ENCODE measurements around the gene ZBTB20. TPM values are rescaled to one million over a fixed set of nuclear protein-coding genes. Genes with fewer than 3 reads are reported as not detected.

ZBTB20 gene
- total RNA-seq, 5 donors from 2014 or later (not counting 1 experiment from before 2014, with no cell fraction given), result 43.1 to 80.7 (median 48.4) TPM

DNA sequence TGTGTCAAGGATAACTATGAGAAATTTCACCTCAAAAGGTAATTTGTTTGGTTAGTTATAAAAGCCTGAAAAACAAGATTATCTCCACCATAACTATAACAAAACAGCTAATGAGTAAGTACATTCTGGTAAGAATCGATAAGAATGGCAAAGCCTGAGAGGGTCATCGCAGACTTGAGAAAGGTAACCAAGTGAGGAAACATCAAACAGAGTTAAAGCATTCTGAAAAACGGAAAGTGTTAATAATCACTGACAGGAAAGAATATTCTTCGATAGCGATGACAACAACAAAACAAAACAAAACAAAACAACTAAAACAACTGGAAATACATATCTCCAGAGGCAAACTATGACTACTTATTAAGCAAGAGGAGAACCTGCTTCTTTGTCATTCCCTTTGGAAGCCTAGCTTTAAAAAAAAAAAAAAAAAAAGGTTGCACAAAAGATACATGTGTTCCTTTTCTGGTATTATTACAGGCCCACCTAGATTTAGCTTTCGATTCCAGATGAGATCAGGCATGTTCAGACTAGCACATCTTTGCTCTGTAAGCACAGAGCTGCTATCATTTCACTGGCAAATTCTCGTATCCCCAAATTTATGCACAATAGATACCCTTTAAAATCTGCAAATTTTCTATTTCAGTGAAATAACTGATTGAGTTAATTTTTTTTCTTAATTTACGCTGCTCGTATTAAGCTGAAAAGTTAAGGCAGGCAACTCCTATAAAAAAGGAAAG lies 697.6 kb downstream of the ZBTB20 start:
- Mint-ChIP-seq H3K9me3 (no peaks in the 10 kb centered on the region), H3K36me3 (no peaks in the 10 kb centered on the region), H3K4me3 (no peak overlapping the region), H3K4me1 (peaks cover 9 to 11% (median 11%) of the 10 kb centered on the region in 3 donors), H3K27me3 (no peaks in the 10 kb centered on the region), H3K27ac (no peak overlapping the region)
- H3K36me3 ChIP-seq (ENCODE audit: control insufficient read depth in 2 of 2, extremely low read depth in 1 of 2, insufficient read depth in 1 of 2, low read length in 1 of 2), result no peaks in the 10 kb centered on the region
- POLR2A ChIA-PET, result no interaction called here
- CTCF ChIA-PET, result interaction anchor here (0.5 to 0.9 kb wide), 6 partner anchors 9 to 605 kb away, joined by 3 to 9 read pairs (median 4); no protein-coding TSS in a partner anchor
- H3K27me3 ChIP-seq (replicated peaks in 1 of 2; ENCODE audit: control insufficient read depth in 2 of 2, extremely low read depth in 1 of 2, insufficient read depth in 2 of 2, low read length in 1 of 2), result no peaks in the 10 kb centered on the region
- H3K27ac ChIP-seq (ENCODE audit: low read length), result no peak overlapping the region
- H3K4me3 ChIP-seq (ENCODE audit: control insufficient read depth in 1 of 2, extremely low read depth in 1 of 2, low read length in 1 of 2), result no peak overlapping the region
- DNase-seq (no peak), ATAC-seq (replicated peaks in 1 of 4) (no peak)
- peaks cover 0 to 7% of the 10 kb centered on the region in 2 experiments for H3K4me1 ChIP-seq (ENCODE audit: control insufficient read depth in 1 of 2, extremely low read depth in 1 of 2, insufficient read depth in 2 of 2, low read length in 2 of 2)
- no peaks in the 10 kb centered on the region for H3K9me3 ChIP-seq
- 94% methylated on average over 3 of the region's 9 CpGs for WGBS (ENCODE audit: insufficient coverage)

GRCh38 chr3:114447950-114448479 lies 699.1 kb downstream of the ZBTB20 start:
- H3K4me1 Mint-ChIP-seq, result peaks cover 3 to 11% (median 7%) of the 10 kb centered on the region in 3 donors
- POLR2A ChIA-PET, result no interaction called here

DNA sequence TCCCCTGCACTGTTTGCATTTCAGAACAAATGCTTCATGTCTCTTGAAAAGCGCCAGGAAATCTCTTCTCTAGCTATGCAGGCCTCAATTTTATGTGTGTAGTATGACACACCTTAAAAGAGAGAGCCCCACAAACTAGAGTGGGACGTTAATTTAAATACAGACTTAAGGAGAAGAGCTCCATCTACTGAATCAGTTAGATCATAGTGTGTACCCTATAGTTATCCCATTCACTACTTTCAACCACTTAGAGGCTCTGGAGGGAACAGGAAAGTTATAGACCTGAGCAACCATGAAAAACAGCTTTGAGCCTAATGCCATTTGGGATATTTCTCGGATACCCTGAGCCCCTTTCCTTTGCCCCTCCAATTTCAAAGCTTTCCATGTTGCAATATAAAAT lies 699.5 kb downstream of the ZBTB20 start:
- Histone ChIP-seq H3K36me3 (ENCODE audit: control insufficient read depth in 2 of 2, extremely low read depth in 1 of 2, insufficient read depth in 1 of 2, low read length in 1 of 2) (no peaks in the 10 kb centered on the region), H3K4me1 (ENCODE audit: control insufficient read depth in 1 of 2, extremely low read depth in 1 of 2, insufficient read depth in 2 of 2, low read length in 2 of 2) (no peaks in the 10 kb centered on the region), H3K4me3 (ENCODE audit: control insufficient read depth in 1 of 2, extremely low read depth in 1 of 2, low read length in 1 of 2) (no peak overlapping the region), H3K27me3 (replicated peaks in 1 of 2; ENCODE audit: control insufficient read depth in 2 of 2, extremely low read depth in 1 of 2, insufficient read depth in 2 of 2, low read length in 1 of 2) (no peaks in the 10 kb centered on the region), H3K27ac (ENCODE audit: low read length) (no peak overlapping the region), H3K9me3 (no peaks in the 10 kb centered on the region)
- no peak overlapping the region for H3K4me3 Mint-ChIP-seq
- POLR2A ChIA-PET, result interaction anchor here in 1 of 2 donors (0.6 kb wide), 1 partner anchor 9 kb away, joined by 3 read pairs; no protein-coding TSS in a partner anchor
- DNase-seq (no peak), ATAC-seq (replicated peaks in 1 of 4) (no peak)
- no peaks in the 10 kb centered on the region for H3K9me3 Mint-ChIP-seq
- peaks cover 2 to 11% (median 9%) of the 10 kb centered on the region in 3 donors for H3K4me1 Mint-ChIP-seq
- H3K27me3 Mint-ChIP-seq, result no peaks in the 10 kb centered on the region
- no CpG with 5 or more reads among the region's 3 CpGs for WGBS (ENCODE audit: insufficient coverage)
- CTCF ChIA-PET, result no interaction called here
- H3K27ac Mint-ChIP-seq, result no peak overlapping the region
- peaks cover 2% of the 10 kb centered on the region for H3K36me3 Mint-ChIP-seq

More at GRCh38 chr3:114447950-114448479, 699.1 kb downstream of the ZBTB20 start:
- no peak overlapping the region for H3K4me3 ChIP-seq (ENCODE audit: control insufficient read depth in 1 of 2, extremely low read depth in 1 of 2, low read length in 1 of 2)
- CTCF ChIA-PET, result interaction anchor here in 1 of 2 donors (0.7 kb wide), 1 partner anchor 12 kb away, joined by 3 read pairs; no protein-coding TSS in a partner anchor
- no peak for ATAC-seq (replicated peaks in 1 of 4)
- no CpG with 5 or more reads among the region's 4 CpGs for WGBS (ENCODE audit: insufficient coverage)
- H3K36me3 ChIP-seq (ENCODE audit: control insufficient read depth in 2 of 2, extremely low read depth in 1 of 2, insufficient read depth in 1 of 2, low read length in 1 of 2), result no peaks in the 10 kb centered on the region
- Mint-ChIP-seq H3K36me3 (no peaks in the 10 kb centered on the region), H3K9me3 (no peaks in the 10 kb centered on the region), H3K27me3 (no peaks in the 10 kb centered on the region), H3K4me3 (no peak overlapping the region), H3K27ac (no peak overlapping the region)
- H3K27ac ChIP-seq (ENCODE audit: low read length), result no peak overlapping the region
- no peaks in the 10 kb centered on the region for H3K27me3 ChIP-seq (replicated peaks in 1 of 2; ENCODE audit: control insufficient read depth in 2 of 2, extremely low read depth in 1 of 2, insufficient read depth in 2 of 2, low read length in 1 of 2)
- H3K4me1 ChIP-seq (ENCODE audit: control insufficient read depth in 1 of 2, extremely low read depth in 1 of 2, insufficient read depth in 2 of 2, low read length in 2 of 2), result no peaks in the 10 kb centered on the region
- DNase-seq, result no peak
- H3K9me3 ChIP-seq, result no peaks in the 10 kb centered on the region

GRCh38 chr3:114446600-114446999 lies 700.5 kb downstream of the ZBTB20 start:
- Histone ChIP-seq H3K4me1 (ENCODE audit: control insufficient read depth in 1 of 2, extremely low read depth in 1 of 2, insufficient read depth in 2 of 2, low read length in 2 of 2) (no peaks in the 10 kb centered on the region), H3K36me3 (ENCODE audit: control insufficient read depth in 2 of 2, extremely low read depth in 1 of 2, insufficient read depth in 1 of 2, low read length in 1 of 2) (no peaks in the 10 kb centered on the region), H3K9me3 (no peaks in the 10 kb centered on the region), H3K4me3 (ENCODE audit: control insufficient read depth in 1 of 2, extremely low read depth in 1 of 2, low read length in 1 of 2) (no peak overlapping the region), H3K27me3 (replicated peaks in 1 of 2; ENCODE audit: control insufficient read depth in 2 of 2, extremely low read depth in 1 of 2, insufficient read depth in 2 of 2, low read length in 1 of 2) (no peaks in the 10 kb centered on the region), H3K27ac (ENCODE audit: low read length) (no peak overlapping the region)
- Mint-ChIP-seq H3K27me3 (no peaks in the 10 kb centered on the region), H3K4me1 (peaks cover under 1 to 11% (median 8%) of the 10 kb centered on the region in 3 donors), H3K27ac (no peak overlapping the region), H3K36me3 (peaks cover 3% of the 10 kb centered on the region), H3K4me3 (no peak overlapping the region), H3K9me3 (no peaks in the 10 kb centered on the region)
- ATAC-seq (replicated peaks in 1 of 4) (no peak), DNase-seq (no peak)
- CTCF ChIA-PET, result no interaction called here
- POLR2A ChIA-PET, result interaction anchor here in 1 of 2 donors (0.6 kb wide), 1 partner anchor 8 kb away, joined by 3 read pairs; no protein-coding TSS in a partner anchor
- WGBS (ENCODE audit: insufficient coverage), result 100% methylated on average over 1 of the region's 5 CpGs

- Mint-ChIP-seq H3K36me3 (peaks cover 3% of the 10 kb centered on the region), H3K4me1 (peaks cover 0 to 11% (median 4%) of the 10 kb centered on the region in 3 donors), H3K27me3 (no peaks in the 10 kb centered on the region), H3K27ac (no peak overlapping the region), H3K9me3 (no peaks in the 10 kb centered on the region), H3K4me3 (no peak overlapping the region)
- Histone ChIP-seq H3K9me3 (no peaks in the 10 kb centered on the region), H3K4me1 (ENCODE audit: control insufficient read depth in 1 of 2, extremely low read depth in 1 of 2, insufficient read depth in 2 of 2, low read length in 2 of 2) (no peaks in the 10 kb centered on the region), H3K27ac (ENCODE audit: low read length) (no peak overlapping the region), H3K4me3 (ENCODE audit: control insufficient read depth in 1 of 2, extremely low read depth in 1 of 2, low read length in 1 of 2) (no peak overlapping the region), H3K36me3 (ENCODE audit: control insufficient read depth in 2 of 2, extremely low read depth in 1 of 2, insufficient read depth in 1 of 2, low read length in 1 of 2) (no peaks in the 10 kb centered on the region), H3K27me3 (replicated peaks in 1 of 2; ENCODE audit: control insufficient read depth in 2 of 2, extremely low read depth in 1 of 2, insufficient read depth in 2 of 2, low read length in 1 of 2) (no peaks in the 10 kb centered on the region)
- CTCF ChIA-PET, result no interaction called here
- POLR2A ChIA-PET, result interaction anchor here in 1 of 2 donors (0.5 kb wide), 1 partner anchor 20 kb away, joined by 4 read pairs; no protein-coding TSS in a partner anchor
- ATAC-seq (replicated peaks in 1 of 4) (no peak), DNase-seq (no peak)
- WGBS (ENCODE audit: insufficient coverage), result no CpG with 5 or more reads among the region's 2 CpGs
These were observed 701.9 kb downstream of the ZBTB20 start for GRCh38 chr3:114445233-114445632.

DNA sequence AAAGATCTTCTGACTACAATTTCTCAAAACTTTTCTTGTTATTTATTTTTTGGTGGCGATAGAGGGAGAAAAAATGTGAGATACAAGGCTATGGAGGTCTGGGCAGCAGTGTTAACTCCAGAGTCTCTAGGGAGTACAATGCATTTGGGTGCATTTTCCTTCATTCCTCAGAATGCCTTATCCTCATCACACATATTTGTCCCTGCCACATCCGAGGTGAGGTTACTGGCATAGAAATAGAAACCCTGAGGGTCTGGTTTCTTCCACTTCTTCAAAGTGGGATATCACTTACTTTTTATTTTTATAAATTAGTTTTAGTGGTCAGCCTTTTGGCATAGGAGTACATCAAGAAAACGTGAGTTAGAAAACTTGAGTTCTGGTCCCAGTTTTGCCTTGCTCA lies 702.9 kb downstream of the ZBTB20 start:
- ATAC-seq (replicated peaks in 1 of 4), result no peak
- DNase-seq, result no peak
- H3K9me3 Mint-ChIP-seq, result no peaks in the 10 kb centered on the region
- no peaks in the 10 kb centered on the region for H3K9me3 ChIP-seq
- no peak overlapping the region for H3K4me3 ChIP-seq (ENCODE audit: control insufficient read depth in 1 of 2, extremely low read depth in 1 of 2, low read length in 1 of 2)
- ChIA-PET CTCF (interaction anchor here in 1 of 2 donors (1.4 kb wide), 1 partner anchor 23 kb away, joined by 3 read pairs; no protein-coding TSS in a partner anchor), POLR2A (interaction anchor here in 1 of 2 donors (0.5 kb wide), 1 partner anchor 36 kb away, joined by 3 read pairs; no protein-coding TSS in a partner anchor)
- no CpG with 5 or more reads among the region's 3 CpGs for WGBS (ENCODE audit: insufficient coverage)
- no peak overlapping the region for H3K27ac Mint-ChIP-seq
- no peak overlapping the region for H3K4me3 Mint-ChIP-seq
- no peaks in the 10 kb centered on the region for H3K4me1 ChIP-seq (ENCODE audit: control insufficient read depth in 1 of 2, extremely low read depth in 1 of 2, insufficient read depth in 2 of 2, low read length in 2 of 2)
- H3K36me3 Mint-ChIP-seq, result peaks cover 3% of the 10 kb centered on the region
- H3K27me3 ChIP-seq (replicated peaks in 1 of 2; ENCODE audit: control insufficient read depth in 2 of 2, extremely low read depth in 1 of 2, insufficient read depth in 2 of 2, low read length in 1 of 2), result no peaks in the 10 kb centered on the region
- no peaks in the 10 kb centered on the region for H3K36me3 ChIP-seq (ENCODE audit: control insufficient read depth in 2 of 2, extremely low read depth in 1 of 2, insufficient read depth in 1 of 2, low read length in 1 of 2)
- no peaks in the 10 kb centered on the region for H3K27me3 Mint-ChIP-seq
- H3K27ac ChIP-seq (ENCODE audit: low read length), result no peak overlapping the region
- peaks cover 0 to 9% (median 4%) of the 10 kb centered on the region in 3 donors for H3K4me1 Mint-ChIP-seq

All from T-cell (primary cell).